ENCODE data around the gene CALN1.

CALN1 gene

GRCh38 chr7:72182036-72182435 lies 230.1 kb downstream of the CALN1 start:
- DNase-seq (ENCODE audit: low spot score) = no peak

GRCh38 chr7:72176875-72177274 lies 235.3 kb downstream of the CALN1 start:
- DNase-seq (ENCODE audit: low spot score) = no peak

- DNase-seq (ENCODE audit: low spot score) = no peak
These were observed 241.7 kb downstream of the CALN1 start for GRCh38 chr7:72170475-72170874.

GRCh38 chr7:72163271-72163670 lies 248.9 kb downstream of the CALN1 start:
- no peak for DNase-seq (ENCODE audit: low spot score)

- DNase-seq (ENCODE audit: low spot score) = no peak
These were observed 250.6 kb downstream of the CALN1 start for GRCh38 chr7:72161534-72161933.

DNA sequence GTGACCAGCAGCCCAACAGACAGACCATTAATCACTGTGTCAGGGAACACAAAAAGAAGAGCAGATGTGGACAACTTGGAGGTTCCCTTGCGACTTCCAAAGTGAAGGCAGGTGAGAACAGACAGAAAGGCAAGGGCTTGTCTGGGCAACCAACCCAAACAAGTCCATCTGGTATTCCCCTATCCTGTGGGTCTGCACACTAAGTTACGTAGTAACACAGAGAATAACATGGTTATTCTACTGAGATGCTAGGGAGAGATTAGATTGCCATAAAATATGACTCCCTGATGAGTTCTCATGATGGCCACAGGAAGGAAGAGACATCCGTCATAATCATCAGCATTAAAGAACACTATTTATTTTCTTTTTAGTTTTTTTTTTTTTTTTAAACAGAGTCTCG lies 252.2 kb downstream of the CALN1 start:
- no peak for DNase-seq (ENCODE audit: low spot score)

- no peak for DNase-seq (ENCODE audit: low spot score)
These were observed 255.5 kb downstream of the CALN1 start for GRCh38 chr7:72156671-72157070.

DNA sequence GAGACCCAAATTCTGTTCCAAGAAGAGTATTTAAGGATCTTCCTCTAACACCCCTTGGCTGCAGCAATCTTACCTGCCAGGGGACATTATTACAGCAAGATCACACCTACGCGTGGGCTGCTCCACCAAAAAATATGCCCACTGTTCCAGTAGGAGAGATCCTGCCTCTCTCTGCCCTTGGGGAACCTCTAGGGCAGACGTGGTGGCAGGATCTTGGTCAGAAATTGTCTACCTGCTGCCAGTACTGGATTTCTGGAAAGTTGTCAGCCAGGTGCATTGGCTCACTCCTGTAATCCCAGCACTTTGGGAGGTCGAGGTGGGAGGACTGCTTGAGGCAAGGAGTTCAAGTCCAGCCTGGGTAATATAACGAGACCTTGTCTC lies 259.0 kb downstream of the CALN1 start:
- no peak for DNase-seq (ENCODE audit: low spot score)

GRCh38 chr7:72152161-72153131 lies 259.7 kb downstream of the CALN1 start:
- no peak for DNase-seq (ENCODE audit: low spot score)

DNA sequence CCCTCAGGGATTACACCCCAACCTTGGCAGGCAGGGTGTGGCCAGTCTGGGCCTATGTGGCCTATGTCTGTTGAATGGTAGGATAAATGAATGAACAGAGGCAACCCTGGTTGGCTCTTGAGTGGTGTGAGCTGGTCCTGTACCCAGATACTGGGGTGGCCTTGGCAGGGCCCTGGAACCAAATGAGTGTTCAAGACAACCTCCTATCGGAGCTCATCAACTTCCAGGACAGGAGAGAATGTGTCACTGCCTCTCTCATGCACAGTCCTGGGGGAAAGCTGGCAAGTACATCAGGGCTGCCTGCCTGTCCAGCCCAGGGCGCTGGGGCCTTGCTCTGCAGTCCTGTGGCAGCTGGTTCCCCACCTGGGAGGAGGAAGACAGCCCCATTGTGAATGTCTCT lies 271.6 kb downstream of the CALN1 start:
- DNase-seq (ENCODE audit: low spot score) = no peak

- DNase-seq (ENCODE audit: low spot score) = no peak
These were observed 285.0 kb downstream of the CALN1 start for GRCh38 chr7:72127136-72127535.

- no peak for DNase-seq (ENCODE audit: low spot score)
These were observed 288.2 kb downstream of the CALN1 start for GRCh38 chr7:72123913-72124312.

- no peak for DNase-seq (ENCODE audit: low spot score)
These were observed 293.8 kb downstream of the CALN1 start for GRCh38 chr7:72118366-72118765.

DNA sequence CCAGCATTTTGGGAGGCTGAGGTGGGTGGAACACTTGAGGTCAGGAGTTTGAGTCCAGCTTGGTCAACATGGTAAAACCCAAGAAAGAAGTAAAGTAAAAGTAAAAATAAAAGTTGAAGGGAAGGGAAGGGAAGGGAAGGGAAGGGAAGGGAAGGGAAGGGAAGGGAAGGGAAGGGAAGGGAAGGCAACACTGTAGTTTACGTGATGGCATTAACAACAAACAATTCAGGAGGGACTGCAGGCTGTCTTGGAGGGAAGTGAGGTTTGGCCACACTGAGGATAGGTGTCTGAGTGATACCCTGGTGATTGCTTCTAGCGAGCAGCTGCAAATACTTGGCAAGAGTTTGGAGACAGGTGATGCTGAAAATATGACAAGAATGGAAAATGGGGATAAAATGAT lies 298.0 kb downstream of the CALN1 start:
- DNase-seq (ENCODE audit: low spot score) = no peak

DNA sequence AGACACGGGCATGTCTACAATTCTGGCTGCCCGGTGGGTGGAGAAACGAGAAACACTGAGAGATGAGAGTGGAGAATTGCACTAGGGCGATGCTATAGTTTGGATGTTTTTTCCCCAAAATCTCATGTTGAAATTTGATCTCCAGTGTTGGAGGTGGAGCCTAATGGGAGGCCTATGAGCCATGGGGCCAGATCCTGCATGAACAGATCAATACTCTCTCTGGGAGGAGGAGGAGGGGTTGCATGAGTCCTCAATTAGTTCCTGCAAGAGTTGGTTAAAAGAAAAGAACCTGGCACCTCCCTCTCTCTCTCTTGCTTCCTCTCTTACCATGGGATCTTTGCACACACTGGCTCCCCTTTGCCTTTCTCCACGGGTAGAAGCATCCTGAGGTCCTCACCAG lies 299.1 kb downstream of the CALN1 start:
- DNase-seq (ENCODE audit: low spot score) = no peak

DNA sequence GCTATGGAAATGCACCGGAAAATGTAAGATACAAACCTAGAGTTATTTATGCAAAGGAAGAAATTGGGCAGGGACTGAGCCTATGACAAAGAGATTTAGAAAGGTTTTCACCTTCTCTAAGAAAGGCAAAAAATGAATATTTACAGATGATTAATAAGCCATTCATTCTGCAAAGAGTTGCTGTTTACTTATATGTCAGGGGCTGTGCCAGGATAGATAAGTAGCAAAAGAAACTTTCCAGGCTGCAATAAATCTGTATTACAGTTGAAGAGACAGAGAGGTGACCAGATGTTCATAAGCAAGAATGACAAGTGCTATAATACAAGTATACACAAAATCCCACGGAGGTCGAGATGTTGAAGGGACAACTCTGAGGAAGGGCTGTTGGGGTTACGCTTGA lies 299.6 kb downstream of the CALN1 start:
- no peak for DNase-seq (ENCODE audit: low spot score)

GRCh38 chr7:72111086-72111485 lies 301.1 kb downstream of the CALN1 start:
- no peak for DNase-seq (ENCODE audit: low spot score)

DNA sequence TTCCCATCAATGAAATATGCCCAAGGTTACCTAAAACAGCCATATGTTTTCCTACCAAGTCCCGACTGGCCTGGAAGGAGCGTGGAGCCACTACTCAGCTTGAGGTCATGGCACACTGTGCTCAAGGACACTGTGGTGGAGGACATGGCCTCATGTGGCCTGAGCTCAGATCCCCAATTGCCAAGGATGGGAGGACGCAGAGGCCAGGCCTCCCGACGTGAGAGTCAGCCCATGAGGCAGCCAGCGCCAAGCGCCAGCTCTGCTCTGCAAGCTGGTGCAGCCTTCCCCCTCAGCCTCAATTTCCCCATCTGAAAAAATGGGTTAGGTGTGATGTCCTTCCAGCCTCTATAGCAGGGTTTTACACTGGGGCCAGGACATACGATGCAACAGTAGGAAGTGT lies 302.6 kb downstream of the CALN1 start:
- no peak for DNase-seq (ENCODE audit: low spot score)

- no peak for DNase-seq (ENCODE audit: low spot score)
These were observed 305.7 kb downstream of the CALN1 start for GRCh38 chr7:72106405-72106804.

GRCh38 chr7:72101444-72101843 lies 310.7 kb downstream of the CALN1 start:
- no peak for DNase-seq (ENCODE audit: low spot score)

- no peak for DNase-seq (ENCODE audit: low spot score)
These were observed 312.4 kb downstream of the CALN1 start for GRCh38 chr7:72099784-72100183.

DNA sequence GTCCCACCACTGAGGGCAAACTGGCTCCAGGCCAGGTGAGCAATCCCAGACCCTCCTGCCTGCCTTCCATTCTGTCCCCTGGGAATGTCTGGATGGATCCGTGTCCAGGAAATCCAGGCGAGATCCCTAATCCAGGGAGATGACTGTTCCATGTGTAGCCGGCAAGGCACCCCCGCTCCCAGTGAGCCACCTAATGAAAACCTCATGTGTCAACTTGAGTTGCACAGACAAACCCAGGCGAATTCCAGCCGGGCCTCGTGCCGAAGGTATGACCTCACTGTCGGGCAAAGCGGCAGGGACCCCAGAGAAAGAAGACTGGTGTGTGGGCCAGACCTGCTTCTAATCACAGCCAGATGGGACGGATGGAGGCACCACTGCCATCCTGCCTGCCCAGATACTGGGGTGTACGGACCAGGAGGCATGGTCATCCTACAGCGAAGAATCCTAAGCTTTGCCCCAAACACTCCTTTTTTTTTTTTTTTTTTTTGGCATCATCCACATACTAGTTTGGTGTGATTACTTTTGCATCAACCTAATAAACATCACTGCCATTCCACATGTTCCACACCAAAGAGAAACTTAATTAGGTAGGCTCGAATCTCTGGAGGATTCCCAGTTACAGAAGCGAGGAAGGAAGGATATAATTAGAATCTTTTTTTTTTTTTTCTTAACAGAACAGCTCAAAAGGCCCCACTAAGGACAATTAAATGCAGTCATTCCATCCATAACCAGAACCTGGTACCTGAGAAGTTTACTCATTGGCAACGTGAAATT lies 313.1 kb downstream of the CALN1 start:
- DNase-seq (ENCODE audit: low spot score) = no peak

GRCh38 chr7:72097226-72097625 lies 314.9 kb downstream of the CALN1 start:
- no peak for DNase-seq (ENCODE audit: low spot score)
